ENCODE data around the gene TMPRSS4.

DNA sequence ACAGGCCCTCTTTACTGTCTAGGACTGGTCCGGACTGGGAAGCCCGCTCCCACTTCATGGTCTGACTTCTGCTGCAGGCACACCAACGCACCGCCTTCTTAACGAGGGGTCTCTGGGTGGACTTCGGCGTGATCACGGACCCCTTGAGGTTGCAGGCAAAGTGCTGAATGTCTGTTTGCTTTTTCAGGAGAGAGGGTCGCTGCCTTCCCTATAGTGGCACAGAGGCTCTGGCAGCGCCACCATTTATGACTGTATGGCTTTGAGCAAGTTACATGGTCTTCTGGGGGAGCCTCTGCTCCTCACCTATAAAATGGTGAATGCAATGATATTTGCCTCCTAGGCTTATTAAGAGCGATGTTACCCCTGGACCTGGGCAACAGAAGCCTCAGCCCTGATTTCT is 77.1 kb downstream of the TMPRSS4 start:
- TF ChIP-seq REST (IDR thresholded peaks at IDR 0.05; ENCODE audit: insufficient read depth in 1 of 2, low read depth in 2 of 2, low read length in 1 of 2) (no peak), CTCF (IDR thresholded peaks at IDR 0.05) (no peak), POLR2AphosphoS5 (IDR thresholded peaks at IDR 0.05; ENCODE audit: low read depth, low read length) (no peak), SIN3A (IDR thresholded peaks at IDR 0.05; ENCODE audit: borderline replicate concordance, insufficient read depth, low read depth, low read length) (no peak)

All from Panc1 (cell line).